Embryonic facial prominence (tissue), 1 donor: ENCODE measurements around the gene MLST8.
"Not testable (repeated sequence)": the region's sequence is repeated elsewhere in the genome, so short reads cannot be mapped to it uniquely, and the experiment has no call there.

Source experiments
- DNase-seq: peaks from one replicate; pipeline ENCODE4 v3.0.0-alpha.2; 2016; ENCODE audit errors: extremely low spot score

Gene MLST8

DNA sequence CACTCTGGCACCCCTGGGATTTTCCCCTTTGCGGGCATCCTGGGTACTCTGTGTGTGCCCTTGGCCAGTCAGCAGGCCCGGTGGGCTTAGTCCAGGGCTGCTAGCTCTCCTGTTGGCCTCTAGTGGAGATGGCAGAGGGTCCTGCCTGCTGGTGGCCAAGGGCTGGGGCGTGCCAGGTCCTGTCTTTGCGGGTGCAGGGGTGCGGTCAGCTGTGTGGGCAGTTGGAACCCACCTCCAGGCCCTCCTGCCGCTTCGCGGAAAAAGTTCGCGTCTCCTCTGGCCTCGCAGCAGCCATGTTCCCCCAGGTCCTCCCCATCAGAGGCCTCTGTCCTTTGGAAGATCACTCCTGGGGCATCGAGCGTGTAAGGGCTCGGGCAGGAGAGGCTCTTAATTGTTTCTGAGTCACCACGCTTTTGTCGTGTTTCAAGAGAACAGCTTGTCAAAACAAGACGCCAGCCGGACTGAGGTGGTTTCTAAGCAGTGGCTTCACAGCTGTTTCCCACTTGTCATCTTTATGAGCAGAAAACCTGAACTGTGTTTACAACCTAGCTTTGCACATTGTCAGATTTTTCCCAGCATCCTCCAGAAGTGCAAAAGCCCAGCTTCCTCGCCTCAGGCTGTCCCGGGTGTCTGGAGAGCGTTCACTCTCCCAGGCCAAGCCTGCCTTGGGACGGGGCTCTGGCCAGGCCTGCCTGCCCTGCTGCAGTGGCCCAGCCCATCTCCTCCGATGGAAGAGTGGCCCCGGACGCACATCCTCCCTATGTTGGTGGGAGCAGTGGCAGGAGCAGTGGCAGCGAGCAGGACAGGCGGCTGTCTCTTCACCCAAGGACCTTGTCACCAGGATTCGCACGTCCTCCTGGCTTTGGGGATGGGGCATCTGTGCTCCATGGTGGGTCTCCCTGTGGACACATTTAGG lies 26.0 kb downstream of the MLST8 start:
- DNase-seq, result no peak

DNA sequence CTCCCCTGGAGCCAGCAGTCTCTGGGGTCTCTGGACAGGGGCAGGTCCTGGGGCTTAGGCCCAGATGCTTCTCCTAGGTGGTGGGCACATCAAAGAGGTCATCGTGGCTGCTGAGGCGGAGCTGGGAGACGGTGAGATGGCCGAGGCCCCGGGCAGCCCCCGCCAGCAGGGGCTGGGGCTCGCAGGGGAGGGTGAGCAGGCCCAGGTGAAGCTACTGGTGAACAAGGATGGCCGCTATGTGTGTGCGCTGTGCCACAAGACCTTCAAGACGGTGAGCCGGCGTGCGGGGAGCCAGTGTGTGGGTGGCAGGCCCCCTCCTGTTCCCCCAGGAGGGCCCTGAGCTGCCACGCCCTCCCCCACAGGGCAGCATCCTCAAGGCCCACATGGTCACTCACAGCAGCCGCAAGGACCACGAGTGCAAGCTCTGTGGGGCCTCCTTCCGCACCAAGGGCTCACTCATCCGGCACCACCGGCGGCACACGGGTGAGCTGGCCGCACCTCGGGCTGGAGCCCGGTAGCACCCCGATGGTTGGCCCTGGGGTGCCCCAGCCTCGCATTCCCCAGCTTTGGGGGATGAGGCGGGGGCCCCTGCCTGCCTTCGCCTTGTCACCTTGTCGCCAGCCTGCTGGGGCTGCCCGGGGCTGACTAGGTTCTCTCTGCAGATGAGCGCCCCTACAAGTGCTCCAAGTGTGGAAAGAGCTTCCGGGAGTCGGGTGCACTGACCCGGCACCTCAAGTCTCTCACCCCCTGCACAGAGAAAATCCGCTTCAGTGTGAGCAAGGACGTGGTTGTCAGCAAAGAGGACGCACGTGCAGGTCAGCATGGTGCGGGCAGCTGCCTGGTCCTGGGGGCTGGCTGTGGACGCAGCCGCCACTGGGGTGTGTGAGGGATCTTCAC lies 27.1 kb downstream of the MLST8 start:
- no peak for DNase-seq

DNA sequence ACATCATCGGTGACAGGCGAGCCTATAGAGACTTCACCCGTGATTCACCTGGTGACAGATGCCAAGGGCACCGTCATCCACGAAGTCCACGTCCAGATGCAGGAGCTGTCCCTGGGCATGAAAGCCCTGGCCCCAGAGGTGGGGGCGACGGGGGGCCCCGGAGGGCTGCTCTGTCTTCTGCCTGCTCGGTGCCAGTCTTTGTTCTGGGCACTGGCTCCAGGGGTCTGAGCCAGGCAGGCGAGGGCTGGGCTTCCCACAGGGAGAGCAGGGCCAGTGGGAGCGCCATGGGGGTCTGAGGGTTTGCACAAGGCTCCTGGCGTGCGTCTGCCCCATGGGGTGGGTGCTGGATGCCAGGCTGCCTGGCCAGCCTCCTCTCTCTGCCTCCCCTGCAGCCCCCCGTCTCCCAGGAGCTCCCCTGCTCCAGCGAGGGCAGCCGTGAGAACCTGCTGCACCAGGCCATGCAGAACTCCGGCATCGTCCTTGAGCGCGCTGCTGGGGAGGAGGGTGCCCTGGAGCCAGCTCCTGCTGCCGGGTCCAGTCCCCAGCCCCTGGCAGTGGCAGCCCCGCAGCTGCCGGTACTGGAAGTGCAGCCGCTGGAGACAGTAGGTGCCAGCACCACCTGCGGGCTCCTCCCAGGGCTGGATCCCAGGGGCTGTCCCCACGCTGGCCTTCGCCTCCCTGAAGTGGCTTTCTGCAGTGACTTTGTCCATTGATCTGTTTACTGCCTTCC lies 28.0 kb downstream of the MLST8 start:
- DNase-seq, result no peak

DNA sequence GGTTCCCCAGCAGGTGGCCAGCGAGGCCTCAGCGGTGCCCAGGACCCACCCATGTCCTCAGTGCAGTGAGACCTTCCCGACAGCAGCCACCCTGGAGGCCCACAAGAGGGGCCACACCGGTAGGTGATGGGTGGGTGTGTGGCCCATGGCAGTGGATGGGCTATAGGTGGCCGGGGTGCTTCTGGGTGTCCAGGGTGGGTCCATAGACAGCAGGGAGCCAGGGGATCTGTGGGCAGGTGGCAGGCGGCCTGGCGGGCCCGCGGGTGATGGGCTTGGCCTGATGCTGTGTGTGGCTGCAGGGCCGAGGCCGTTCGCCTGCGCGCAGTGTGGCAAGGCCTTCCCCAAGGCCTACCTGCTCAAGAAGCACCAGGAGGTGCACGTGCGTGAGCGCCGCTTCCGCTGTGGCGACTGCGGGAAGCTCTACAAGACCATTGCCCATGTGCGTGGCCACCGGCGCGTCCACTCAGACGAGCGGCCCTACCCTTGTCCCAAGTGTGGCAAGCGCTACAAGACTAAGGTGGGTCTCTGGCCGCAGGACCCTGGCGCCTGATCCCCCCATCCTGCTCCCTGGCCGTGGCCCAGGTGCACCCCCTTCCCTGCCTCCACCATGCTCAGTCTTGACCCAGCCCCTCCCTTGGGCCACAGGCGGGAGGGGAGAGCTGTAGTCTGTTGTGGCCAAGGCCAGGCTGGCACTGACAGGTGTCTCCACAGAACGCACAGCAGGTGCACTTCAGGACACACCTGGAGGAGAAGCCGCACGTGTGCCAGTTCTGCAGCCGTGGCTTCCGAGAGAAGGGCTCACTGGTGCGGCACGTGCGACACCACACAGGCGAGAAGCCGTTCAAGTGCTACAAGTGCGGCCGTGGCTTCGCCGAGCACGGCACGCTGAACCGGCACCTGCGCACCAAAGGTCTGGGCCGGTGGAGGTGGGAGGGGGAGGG lies 28.9 kb downstream of the MLST8 start:
- DNase-seq, result no peak

DNA sequence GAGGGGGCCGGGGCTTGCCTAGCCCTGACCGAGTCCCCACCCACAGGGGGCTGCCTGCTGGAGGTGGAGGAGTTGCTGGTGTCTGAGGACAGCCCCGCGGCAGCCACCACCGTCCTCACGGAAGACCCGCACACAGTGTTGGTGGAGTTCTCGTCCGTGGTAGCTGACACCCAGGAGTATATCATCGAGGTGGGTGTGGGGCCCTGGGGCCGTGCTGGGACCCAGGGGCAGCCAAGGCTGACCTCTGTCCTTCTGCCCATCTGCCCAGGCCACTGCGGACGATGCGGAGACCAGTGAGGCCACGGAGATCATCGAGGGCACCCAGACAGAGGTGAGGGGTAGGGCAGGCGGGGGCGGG lies 29.5 kb downstream of the MLST8 start:
- DNase-seq, result no peak

DNA sequence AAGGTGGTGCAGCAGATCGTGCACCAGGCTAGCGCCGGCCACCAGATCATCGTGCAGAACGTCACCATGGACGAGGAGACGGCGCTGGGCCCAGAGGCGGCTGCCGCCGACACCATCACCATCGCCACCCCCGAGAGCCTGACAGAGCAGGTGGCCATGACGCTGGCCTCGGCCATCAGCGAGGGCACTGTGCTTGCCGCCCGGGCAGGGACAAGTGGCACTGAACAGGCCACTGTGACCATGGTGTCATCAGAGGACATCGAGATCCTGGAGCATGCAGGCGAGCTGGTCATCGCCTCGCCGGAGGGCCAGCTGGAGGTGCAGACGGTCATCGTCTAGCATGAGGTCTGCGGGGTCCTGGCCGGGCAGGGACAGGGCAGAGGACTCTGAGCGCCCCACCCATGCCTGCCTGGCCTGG lies 30.0 kb downstream of the MLST8 start:
- DNase-seq, result no peak

DNA sequence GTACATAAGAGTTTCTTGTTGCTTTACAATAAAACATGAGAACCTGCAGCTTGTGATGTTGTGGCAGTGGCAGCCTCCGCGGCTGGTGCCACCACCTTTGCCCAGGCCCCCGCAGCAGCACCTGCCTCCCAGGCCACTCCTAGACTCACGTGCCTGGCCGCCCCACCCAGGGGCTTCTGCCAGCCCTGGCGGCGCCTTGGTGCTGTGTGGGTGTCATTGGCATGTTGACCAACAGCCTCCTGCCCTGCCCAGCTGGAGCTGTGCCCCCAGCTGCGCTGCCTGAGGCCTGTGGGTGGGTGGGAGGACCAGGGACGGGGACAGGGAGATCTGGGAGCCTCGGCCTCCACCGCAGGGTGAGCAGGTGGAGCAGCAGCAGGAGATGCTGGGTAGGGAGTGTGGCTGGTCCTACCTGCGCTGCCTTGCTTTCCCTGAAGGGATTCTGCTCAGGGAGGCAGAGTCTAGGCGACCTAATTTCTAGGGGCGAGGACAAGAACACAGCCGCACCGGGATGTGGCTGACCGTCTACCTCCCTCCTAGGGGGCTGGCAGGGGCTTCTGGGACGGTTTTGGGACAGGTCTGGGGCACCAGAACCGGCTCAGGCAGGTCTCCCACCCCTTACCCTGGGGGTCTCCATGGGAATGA lies 30.6 kb downstream of the MLST8 start:
- no peak for DNase-seq

DNA sequence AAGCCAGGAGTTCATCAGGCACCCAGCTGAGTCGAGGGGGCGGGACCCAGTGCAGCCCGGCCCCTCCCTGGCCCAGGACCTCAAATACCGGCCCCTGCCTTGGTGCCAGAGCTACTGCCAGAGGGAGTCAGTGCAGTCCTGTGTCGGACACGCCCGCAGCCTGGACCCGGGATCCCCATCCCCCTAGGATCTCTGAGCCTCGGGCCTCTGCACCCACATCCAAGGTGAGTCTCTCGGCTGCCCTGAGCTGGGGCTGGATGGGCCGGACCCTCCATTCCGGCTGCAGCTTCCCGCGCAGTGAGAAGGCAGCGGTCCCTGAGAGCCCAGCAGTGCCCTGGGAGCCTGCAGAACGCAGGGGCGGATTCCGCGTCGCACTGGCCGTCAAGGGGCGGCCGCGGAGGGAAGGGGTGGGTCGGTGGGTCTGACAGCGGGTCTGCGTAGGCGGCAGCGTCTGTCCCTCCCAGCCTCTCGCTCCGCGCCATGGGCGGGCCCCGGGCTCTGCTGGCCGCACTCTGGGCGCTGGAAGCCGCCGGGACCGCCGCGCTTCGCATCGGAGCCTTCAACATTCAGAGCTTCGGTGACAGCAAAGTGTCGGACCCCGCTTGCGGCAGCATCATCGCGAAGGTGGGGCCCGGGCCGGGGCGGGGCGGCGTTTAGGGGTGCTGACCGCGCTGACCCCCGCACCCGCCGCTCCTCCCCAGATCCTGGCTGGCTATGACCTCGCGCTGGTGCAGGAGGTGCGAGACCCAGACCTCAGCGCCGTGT lies 31.3 kb downstream of the MLST8 start, which contains the start of gene DNASE1L2:
Gene DNASE1L2 (plus strand): TSS at position 108 of the 765 bp plus-strand sequence. CDS start 373 bp downstream, at position 481.
- no peak for DNase-seq

DNA sequence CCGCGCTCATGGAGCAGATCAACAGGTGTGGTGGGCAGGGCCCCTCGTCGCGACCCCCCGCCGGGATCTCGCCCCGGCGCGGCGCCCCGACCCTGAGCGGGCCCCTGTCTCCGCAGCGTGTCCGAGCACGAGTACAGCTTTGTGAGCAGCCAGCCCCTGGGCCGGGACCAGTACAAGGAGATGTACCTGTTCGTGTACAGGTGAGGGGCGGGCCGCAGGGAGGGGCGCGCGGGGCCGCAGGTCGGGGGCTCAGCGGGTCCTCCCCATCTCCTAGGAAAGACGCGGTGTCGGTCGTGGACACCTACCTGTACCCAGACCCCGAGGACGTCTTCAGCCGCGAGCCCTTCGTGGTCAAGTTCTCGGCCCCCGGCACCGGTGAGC lies 31.8 kb downstream of the MLST8 start:
- DNase-seq, result no peak

DNA sequence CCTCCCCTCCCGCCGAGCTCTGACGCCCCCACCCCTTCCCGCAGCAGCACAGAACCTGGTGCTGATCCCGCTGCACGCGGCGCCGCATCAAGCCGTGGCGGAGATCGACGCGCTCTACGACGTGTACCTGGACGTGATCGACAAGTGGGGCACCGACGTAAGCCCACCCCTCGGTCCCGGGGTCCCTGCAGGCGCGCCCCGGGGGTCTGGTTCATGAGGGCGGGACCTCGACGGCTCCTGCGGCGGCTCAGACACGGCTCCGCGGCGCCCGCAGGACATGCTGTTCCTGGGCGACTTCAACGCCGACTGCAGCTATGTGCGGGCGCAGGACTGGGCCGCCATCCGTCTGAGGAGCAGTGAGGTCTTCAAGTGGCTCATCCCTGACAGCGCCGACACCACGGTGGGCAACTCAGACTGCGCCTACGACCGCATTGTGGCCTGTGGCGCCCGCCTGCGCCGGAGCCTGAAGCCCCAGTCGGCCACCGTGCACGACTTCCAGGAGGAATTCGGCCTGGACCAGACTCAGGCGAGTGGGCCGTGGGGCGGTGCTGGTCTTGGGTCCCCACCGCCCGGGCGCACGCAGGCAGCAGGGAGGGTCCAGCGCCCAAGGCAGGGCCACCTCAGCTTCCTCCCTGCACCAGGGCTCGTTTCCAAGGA lies 32.4 kb downstream of the MLST8 start:
- DNase-seq, result no peak

DNA sequence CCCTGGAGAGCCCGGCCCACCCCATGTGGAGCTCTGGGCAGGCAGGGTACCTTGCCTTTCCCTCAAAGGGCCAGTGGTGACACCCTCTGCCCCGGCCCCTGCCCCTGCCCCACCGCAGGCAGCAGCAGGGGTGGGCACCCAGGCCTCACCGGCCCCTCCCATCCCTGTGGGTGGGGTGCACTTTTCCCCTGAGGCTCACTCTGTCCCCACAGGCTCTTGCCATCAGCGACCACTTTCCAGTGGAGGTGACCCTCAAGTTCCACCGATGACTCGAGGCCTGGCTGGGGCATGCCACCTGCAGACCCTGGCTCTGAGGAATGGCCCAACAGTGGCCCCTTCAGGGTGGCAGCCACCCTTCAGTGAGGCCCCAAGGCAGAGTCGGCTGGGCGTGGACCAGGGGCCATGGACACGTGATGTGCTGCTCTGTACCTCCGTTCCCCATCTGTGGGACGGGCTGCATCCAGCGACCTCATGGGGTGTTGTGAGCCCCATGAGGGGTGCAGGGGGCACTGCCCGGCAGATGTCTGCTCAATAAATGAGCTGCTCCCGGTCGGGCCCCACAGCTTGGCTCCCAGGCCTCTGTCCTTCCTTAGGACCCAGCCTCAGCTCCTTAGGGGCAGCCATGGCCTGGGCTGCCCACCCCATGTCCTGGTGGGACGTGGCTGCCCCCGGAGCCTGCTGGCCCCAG lies 33.0 kb downstream of the MLST8 start:
- no peak for DNase-seq

DNA sequence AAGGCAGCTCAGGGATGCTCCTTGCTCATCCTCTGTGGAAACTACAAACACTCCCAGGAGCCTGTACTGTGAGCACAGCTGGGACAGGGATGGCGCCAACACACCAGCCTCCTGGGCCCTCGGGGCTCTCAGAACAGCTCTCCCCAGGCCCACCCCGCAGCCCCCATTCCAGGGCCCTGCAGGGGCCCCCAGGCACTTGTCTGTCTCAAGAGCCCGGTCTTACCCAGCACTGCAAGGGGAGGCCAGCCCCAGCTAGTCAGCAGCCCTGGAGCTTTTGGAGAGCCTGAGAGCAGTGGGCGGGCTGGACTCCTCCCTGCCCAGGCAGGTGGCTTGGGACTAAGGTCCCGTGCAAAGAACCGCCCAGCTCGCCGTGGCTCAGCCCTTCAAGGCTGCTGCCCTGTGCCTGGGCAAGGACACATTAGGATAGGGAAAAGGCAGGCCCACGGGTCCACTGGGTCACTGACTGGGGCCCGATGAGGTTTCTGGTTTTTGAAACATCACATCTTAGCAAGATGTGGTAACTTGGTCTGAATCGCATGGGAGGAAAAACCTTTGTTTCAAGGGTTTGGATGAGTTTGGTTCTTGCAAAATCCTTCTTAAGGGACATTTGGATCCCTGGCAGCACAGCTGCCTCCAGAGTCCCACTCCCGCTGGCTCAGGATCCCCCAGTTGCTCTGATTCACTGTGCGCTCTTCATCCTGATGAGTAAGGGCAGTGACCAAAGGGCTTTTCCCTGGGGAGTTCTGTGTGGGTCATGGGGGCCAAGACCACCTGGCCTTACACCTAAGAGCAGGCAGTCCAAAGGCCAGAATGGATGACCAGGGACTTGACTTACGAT lies 33.8 kb downstream of the MLST8 start:
- DNase-seq, result no peak

DNA sequence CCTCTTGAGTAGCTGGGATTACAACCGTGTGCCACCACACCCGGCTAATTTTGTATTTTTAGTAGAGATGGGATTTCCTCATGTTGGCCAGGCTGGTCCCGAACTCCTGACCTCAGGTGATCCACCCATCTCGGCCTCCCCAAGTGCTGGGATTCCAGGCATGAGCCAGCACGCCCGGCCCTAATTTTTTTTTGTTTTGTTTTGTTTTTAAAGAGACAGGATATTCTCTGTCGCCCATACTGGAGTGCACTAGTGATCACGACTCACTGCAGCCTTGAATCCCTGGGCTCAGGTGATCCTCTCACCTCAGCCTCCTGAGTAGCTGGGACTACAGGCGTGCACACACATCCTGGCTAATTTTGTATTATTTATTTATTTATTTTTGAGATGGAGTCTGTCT lies 35.1 kb downstream of the MLST8 start:
- not testable (repeated sequence) for DNase-seq

DNA sequence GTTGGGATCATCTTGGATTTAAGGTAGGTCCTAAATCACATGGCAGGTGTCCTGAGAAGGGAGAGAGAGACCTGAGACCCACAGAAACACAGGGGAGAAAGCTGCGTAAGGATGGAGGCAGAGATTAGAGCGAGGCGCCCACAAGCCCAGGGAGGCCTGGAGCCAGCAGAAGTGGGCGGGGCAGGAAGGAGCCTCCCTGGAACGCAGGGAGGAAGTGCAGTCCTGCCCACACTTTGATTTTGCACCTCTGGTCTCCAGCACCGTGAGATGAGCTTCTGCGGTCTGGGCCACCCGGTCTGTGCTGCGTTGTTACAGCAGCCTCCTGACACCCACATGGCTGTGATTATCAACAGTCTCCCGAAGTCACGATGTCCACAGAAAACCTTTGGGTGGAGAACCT lies 37.3 kb downstream of the MLST8 start:
- DNase-seq, result no peak

DNA sequence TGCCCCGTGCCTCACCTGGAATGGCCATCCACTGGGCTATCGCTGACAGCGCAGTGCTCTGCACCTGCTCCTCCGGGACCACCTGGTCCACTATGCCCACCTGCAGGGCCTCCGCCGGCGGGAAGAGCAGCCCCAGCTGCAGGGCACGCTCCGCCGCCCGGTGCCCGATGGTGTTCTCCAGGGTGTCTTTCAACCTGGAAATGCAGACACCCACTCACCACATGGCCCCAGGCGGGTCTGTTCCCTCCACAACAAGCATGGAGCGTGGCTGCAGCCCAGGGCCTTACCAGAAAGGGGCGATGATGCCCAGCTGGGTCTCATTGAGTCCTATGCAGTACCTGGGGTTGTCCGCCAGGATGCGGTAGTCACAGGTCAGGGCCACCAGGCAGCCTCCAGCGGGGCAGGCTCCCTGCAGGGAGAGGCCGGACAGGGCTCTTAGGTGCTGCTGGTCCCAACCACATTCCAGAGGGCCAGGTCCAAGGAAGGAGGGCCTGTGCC lies 37.8 kb downstream of the MLST8 start:
- no peak for DNase-seq

DNA sequence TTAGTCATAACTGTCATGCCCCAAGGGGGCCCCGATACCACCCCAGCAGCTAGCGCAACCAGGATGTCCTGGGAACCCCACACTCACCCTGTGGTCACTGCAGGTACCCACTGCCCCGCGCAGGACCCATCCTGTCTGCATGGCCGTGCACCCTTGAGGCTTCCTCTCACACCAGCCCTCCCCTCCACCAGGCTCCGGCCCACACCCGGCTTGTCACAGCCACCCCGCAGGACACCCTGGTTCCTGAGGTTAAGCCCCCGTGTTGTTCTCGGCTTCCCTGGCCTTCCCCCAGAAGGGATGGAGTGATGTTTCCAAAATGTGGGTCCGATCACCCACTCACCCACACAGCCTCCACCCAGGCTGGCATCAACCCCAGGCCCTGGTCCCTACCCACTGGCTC lies 38.5 kb downstream of the MLST8 start:
- no peak for DNase-seq

DNA sequence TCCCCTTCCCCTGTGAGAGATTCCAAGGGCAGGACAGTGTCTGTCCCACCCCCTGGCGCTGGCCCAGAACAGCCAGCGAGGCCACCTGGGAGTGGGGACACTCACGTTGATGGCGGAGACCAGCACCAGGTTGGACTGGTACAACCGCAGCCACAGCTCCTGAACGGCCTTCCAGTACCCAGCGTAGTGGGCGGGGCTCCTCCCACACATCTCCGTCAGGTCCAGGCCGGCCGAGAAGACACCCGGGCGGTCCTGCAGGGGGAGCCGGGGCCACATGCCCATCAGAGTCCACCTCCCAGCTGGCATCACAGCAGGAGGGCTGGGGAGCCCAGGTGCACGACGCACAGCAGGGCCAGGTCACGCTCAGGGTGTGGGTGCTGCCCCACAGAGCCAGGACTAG lies 39.0 kb downstream of the MLST8 start:
- no peak for DNase-seq
